OCI-LY7 (cell line): ENCODE results near the gene RPL35A.
"Not testable (repeated sequence)": the region's sequence is repeated elsewhere in the genome, so short reads cannot be mapped to it uniquely, and the experiment has no call there.

ENCODE experiments used
- EZH2phosphoT487 ChIP-seq: fragments of 200-600 bp; sonication (generic); IDR thresholded peaks from 2 replicates; pipeline ENCODE4 v1.6.1; 2018; ENCODE audit warnings: low read depth, borderline replicate concordance, mild to moderate bottlenecking, mixed run types, antibody characterized with exemption, low read length, moderate library complexity, mixed read lengths
- TF ChIP-seq, protein P1 (sequence below): fragments of 200-600 bp; sonication (generic); conservative IDR thresholded peaks from 2 replicates; pipeline ENCODE4 v1.5.1; 2014; ENCODE audit warnings: mild to moderate bottlenecking, antibody characterized with exemption, low read length, moderate library complexity, mixed read lengths

- TF ChIP-seq, protein P1, sequence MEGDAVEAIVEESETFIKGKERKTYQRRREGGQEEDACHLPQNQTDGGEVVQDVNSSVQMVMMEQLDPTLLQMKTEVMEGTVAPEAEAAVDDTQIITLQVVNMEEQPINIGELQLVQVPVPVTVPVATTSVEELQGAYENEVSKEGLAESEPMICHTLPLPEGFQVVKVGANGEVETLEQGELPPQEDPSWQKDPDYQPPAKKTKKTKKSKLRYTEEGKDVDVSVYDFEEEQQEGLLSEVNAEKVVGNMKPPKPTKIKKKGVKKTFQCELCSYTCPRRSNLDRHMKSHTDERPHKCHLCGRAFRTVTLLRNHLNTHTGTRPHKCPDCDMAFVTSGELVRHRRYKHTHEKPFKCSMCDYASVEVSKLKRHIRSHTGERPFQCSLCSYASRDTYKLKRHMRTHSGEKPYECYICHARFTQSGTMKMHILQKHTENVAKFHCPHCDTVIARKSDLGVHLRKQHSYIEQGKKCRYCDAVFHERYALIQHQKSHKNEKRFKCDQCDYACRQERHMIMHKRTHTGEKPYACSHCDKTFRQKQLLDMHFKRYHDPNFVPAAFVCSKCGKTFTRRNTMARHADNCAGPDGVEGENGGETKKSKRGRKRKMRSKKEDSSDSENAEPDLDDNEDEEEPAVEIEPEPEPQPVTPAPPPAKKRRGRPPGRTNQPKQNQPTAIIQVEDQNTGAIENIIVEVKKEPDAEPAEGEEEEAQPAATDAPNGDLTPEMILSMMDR: not testable (repeated sequence)
- TF ChIP-seq EZH2phosphoT487: not testable (repeated sequence)
These were observed 22.4 kb upstream of the RPL35A start for GRCh38 chr3:197927578-197927977.
